Endothelial cell of umbilical vein (primary cell): Measurements from ENCODE around the gene LCTL. TPM values are rescaled to one million over a fixed set of nuclear protein-coding genes. Genes with fewer than 3 reads are reported as not detected.

Experiments
- BruUV-seq: library from RNA; stranded (reverse); fragments of 400-500 nt; replicated peaks from 2 replicates; lab custom pipeline; 2021; lab: Mats Ljungman, UMichigan
- CTCF ChIA-PET: fragments of 300-600, 350-600 bp; sonication (Branson Sonifier 250); formaldehyde crosslinking; loops from one replicate; lab custom pipeline; 2021; ENCODE audit warnings: antibody characterized with exemption, inconsistent platforms; lab: Charles Lee
- POLR2A ChIA-PET: fragments of 300-600, 350-600 bp; sonication (Branson Sonifier 250); formaldehyde crosslinking; loops from one replicate; lab custom pipeline; 2021; ENCODE audit warnings: antibody characterized with exemption, inconsistent platforms; lab: Charles Lee
- DNase-seq: peaks from one replicate; pipeline ENCODE4 v3.0.0-alpha.2; 2011; ENCODE audit warnings: low read depth, low spot score
- FAIRE-seq: peaks from 2 replicates; lab custom pipeline; 2011; peaks lifted over from hg19 to GRCh38; lab: Jason Lieb, UNC
- H2AFZ ChIP-seq: 2 replicates; pipeline ENCODE4 v1.6.0; 2012; ENCODE audit warnings: low read depth, low read length, control low read depth, inconsistent platforms
- H3K27ac ChIP-seq: 2 replicates; pipeline ENCODE4 v1.5.1; 2011; ENCODE audit warnings: low read depth, mild to moderate bottlenecking, control low read depth, low read length, moderate library complexity; ENCODE audit not compliant: insufficient read depth
- H3K27me3 ChIP-seq, 2 experiments: 2 replicates each; pipeline versions ENCODE4 v1.6.0 to v1.6.1; 2011; ENCODE audit warnings: low read length in 2 of 2, mixed read lengths in 1 of 2; ENCODE audit not compliant: control insufficient read depth in 2 of 2, insufficient read depth in 2 of 2
- H3K36me3 ChIP-seq, 2 experiments: 2 replicates in 1 of 2; 3 replicates in 1 of 2; pipeline ENCODE4 v1.5.1; 2011; ENCODE audit warnings: low read length in 2 of 2, mild to moderate bottlenecking in 1 of 2, moderate library complexity in 1 of 2; ENCODE audit not compliant: control insufficient read depth in 2 of 2, insufficient read depth in 2 of 2; ENCODE audit errors: extremely low read depth in 1 of 2
- H3K4me1 ChIP-seq: 3 replicates; pipeline ENCODE4 v1.5.1; 2011; ENCODE audit warnings: mild to moderate bottlenecking, low read length; ENCODE audit not compliant: control insufficient read depth, insufficient read depth; ENCODE audit errors: extremely low read depth
- H3K4me2 ChIP-seq: 2 replicates; pipeline ENCODE4 v1.6.1; 2011; ENCODE audit warnings: low read length, control low read depth, mixed read lengths; ENCODE audit not compliant: insufficient read depth
- H3K4me3 ChIP-seq, 3 experiments: fragments of 200-600 bp in 1 of 3; sonication (generic), shearing (Covaris generic) in 1 of 3; replicated peaks in 1 of 3; 2 replicates each; pipeline ENCODE4 v1.5.1; 2011 to 2016; ENCODE audit warnings: control low read depth in 3 of 3, low read length in 3 of 3, mild to moderate bottlenecking in 2 of 3, inconsistent platforms in 1 of 3, low read depth in 1 of 3, moderate library complexity in 1 of 3; ENCODE audit not compliant: insufficient read depth in 1 of 3
- H3K79me2 ChIP-seq: 2 replicates; pipeline ENCODE4 v1.6.0; 2012; ENCODE audit warnings: low read length, inconsistent platforms; ENCODE audit not compliant: control insufficient read depth, insufficient read depth
- H3K9ac ChIP-seq: replicated peaks from 2 replicates; pipeline ENCODE3; 2011; ENCODE audit warnings: low read length, control low read depth; ENCODE audit not compliant: insufficient read depth; ENCODE audit errors: extremely low read depth
- H3K9me1 ChIP-seq: replicated peaks from 3 replicates; pipeline ENCODE4 v1.6.0; 2011; ENCODE audit warnings: mild to moderate bottlenecking, low read length; ENCODE audit not compliant: control insufficient read depth, insufficient read depth; ENCODE audit errors: extremely low read depth
- H3K9me3 ChIP-seq: replicated peaks from 2 replicates; pipeline ENCODE4 v1.5.1; 2012; ENCODE audit warnings: low read length, inconsistent platforms; ENCODE audit not compliant: control insufficient read depth, insufficient read depth
- H4K20me1 ChIP-seq: replicated peaks from 2 replicates; pipeline ENCODE3; 2011; ENCODE audit warnings: mild to moderate bottlenecking, low read length; ENCODE audit not compliant: control insufficient read depth, insufficient read depth; ENCODE audit errors: extremely low read depth
- CTCF ChIP-seq, 2 donors: IDR thresholded peaks; 1 replicate in 1 of 2; 2 replicates in 1 of 2; pipeline ENCODE4 v1.5.1; 2011; ENCODE audit warnings: low read length in 2 of 2, mild to moderate bottlenecking in 2 of 2, moderate library complexity in 2 of 2, control low read depth in 1 of 2, inconsistent platforms in 1 of 2, low read depth in 1 of 2; ENCODE audit not compliant: insufficient read depth in 1 of 2; ENCODE audit errors: extremely low read depth in 1 of 2
- EZH2 ChIP-seq: IDR thresholded peaks from 2 replicates; pipeline ENCODE4 v1.6.1; 2012; ENCODE audit warnings: borderline replicate concordance, low read depth, mild to moderate bottlenecking, moderate library complexity, low read length, inconsistent platforms; ENCODE audit not compliant: severe bottlenecking
- FOS ChIP-seq: IDR thresholded peaks from 2 replicates; pipeline ENCODE4 v1.6.1; 2011; ENCODE audit warnings: mild to moderate bottlenecking, low read length, moderate library complexity, borderline replicate concordance; ENCODE audit not compliant: insufficient read depth
- JUN ChIP-seq: IDR thresholded peaks from 2 replicates; pipeline ENCODE4 v1.6.1; 2011; ENCODE audit warnings: borderline replicate concordance, low read depth; ENCODE audit not compliant: insufficient read length, insufficient read depth
- MAX ChIP-seq: IDR thresholded peaks from 2 replicates; pipeline ENCODE4 v1.6.1; 2011; ENCODE audit not compliant: insufficient read depth, insufficient read length
- MYC ChIP-seq: IDR thresholded peaks from one replicate; pipeline ENCODE4 v1.6.1; 2011; ENCODE audit warnings: mild to moderate bottlenecking, low read depth, low read length
- POLR2A ChIP-seq: IDR thresholded peaks from 2 replicates; pipeline ENCODE4 v1.6.1; 2012; ENCODE audit warnings: low read depth, mild to moderate bottlenecking, control low read depth, low read length
- POLR2AphosphoS5 ChIP-seq: IDR thresholded peaks from 2 replicates; pipeline ENCODE4 v1.6.1; 2012; ENCODE audit warnings: low read depth, mild to moderate bottlenecking, control low read depth, low read length, moderate library complexity; ENCODE audit not compliant: insufficient read depth
- dilution Hi-C: fragments of 300-500 bp; cut with MboI; formaldehyde crosslinking; loops from one replicate; pipeline ENCODE4 v1.15.0; 2019; ENCODE audit warnings: low sequenced_read_pairs; ENCODE audit not compliant: extremely low pct_ligation_motif_present
- intact Hi-C: fragments of 100-400 bp; cut with micrococcal nuclease; formaldehyde crosslinking; loops from one replicate; pipeline ENCODE4 v1.10.0; 2022
- polyA plus RNA-seq, 4 experiments: library from polyadenylated mRNA; depleted of rRNA in 3 of 4; stranded (reverse) in 3 of 4; unstranded in 1 of 4; fragments of >200 nt; gene quantifications; 2 replicates each; pipeline versions ENCODE4 v1.2.1 to v1.2.3, GENCODE V29; 2011 to 2012; ENCODE audit warnings: missing spikeins in 1 of 4
- total RNA-seq: library from RNA; stranded (reverse); gene quantifications from 2 replicates; pipeline ENCODE4 v1.2.3, GENCODE V29; 2021

Gene LCTL
- total and polyA plus RNA-seq, 2 donors (not counting 3 experiments of a cell fraction or from before 2014, with no cell fraction given): 0.04 TPM; not detected in 1

DNA sequence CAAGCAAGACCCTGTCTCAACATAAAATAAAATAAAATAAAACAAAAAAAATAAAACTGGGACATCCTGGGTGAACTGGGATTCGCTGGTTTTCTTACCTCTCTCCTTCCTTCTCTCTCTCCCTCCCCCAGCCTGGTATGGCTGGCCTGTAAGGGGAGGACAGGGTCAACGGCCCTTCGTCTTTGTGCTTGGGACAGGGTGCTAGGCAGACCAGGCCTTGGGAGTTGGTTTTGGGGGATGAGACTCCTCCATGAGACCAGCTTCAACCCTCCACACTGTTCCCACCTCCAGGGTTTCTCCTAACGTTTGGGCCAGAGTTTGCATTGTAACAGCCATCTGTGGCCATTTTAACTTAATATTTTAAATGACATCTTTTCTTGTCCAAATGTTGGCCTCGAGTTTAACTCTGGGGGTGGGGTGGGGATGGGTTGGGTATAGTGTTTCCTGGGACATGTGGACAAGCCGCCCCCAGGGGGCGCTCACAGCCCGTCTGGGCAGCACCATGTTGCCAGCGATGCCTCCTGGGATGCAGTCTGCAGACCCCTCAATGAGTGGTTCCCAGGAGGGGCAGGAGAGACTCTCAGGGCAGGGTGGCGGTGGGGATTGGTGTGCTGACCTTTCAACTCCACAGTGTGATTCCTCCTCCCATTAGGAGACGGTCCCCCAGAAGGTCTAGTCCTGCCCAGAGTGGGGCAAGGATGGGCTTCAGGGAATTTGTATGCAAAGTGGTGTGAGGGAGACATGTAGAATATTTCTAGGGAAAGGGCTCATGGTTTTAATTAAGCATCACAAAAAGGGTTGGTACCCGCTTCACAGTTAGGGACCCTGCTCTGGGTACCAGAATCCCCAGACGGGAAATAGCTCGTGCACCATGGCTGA, 37.7 kb upstream of the LCTL start:
- no peak overlapping the region for H3K27ac ChIP-seq
- no peak for TF ChIP-seq POLR2AphosphoS5
- peak; percentile 75 to 93 for TF ChIP-seq CTCF (IDR thresholded peaks at IDR 0.05; ENCODE audit: extremely low read depth in 1 of 2, insufficient read depth in 1 of 2, low read depth in 1 of 2, low read length in 2 of 2)
- intact Hi-C loops: loop anchor here (1.0 kb wide), 5 partner anchors 14 to 260 kb away; no protein-coding TSS in a partner anchor
- no peaks in the 10 kb centered on the region for H3K9me3 ChIP-seq
- H3K79me2 ChIP-seq: no peaks in the 10 kb centered on the region
- no peaks in the 10 kb centered on the region for H3K4me1 ChIP-seq
- H4K20me1 ChIP-seq: no peaks in the 10 kb centered on the region
- no peak overlapping the region for H3K4me3 ChIP-seq
- no peak overlapping the region for H3K9ac ChIP-seq
- H3K36me3 ChIP-seq: no peaks in the 10 kb centered on the region
- peak; percentile 65 for DNase-seq
- peak; percentile 72 for FAIRE-seq
- H3K9me1 ChIP-seq: no peaks in the 10 kb centered on the region
- ChIA-PET POLR2A (no interaction called here), CTCF (interaction anchor here (0.5 to 11.3 kb wide), 42 partner anchors 10 to 700 kb away, joined by 3 to 152 read pairs (median 5); partner anchors contain the start of gene SMAD6)
- peak overlapping the region; percentile 37 for H2AFZ ChIP-seq
- dilution Hi-C loops: no loop called here
- H3K27me3 ChIP-seq: no peaks in the 10 kb centered on the region
- BruUV-seq: no TSS peak
- no peak overlapping the region for H3K4me2 ChIP-seq

DNA sequence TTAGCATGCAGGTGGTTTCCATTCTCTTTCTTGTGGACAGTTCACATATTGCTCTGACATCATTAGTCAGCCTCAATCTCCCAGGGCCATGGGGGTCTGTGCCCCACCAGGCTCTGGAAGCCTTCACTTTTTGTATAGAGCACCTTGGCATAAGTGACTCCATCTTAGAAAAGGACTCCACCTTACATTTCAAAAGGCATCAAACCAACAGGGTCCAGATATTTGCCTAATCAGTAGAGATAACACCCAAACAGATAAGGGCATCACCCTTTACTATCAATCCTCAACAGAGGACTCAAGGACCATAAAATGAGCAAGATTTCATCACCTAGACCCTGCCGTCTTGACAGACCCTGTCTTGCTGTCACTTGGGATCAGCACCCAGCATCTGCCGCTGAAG, 35.7 kb upstream of the LCTL start:
- dilution Hi-C loops (no loop called here), intact Hi-C loops (no loop called here)
- no peak overlapping the region for H3K4me2 ChIP-seq
- no peaks in the 10 kb centered on the region for H3K4me1 ChIP-seq
- no peaks in the 10 kb centered on the region for H3K9me1 ChIP-seq
- no peak overlapping the region for H3K27ac ChIP-seq
- no peaks in the 10 kb centered on the region for H4K20me1 ChIP-seq
- H3K9ac ChIP-seq: no peak overlapping the region
- DNase-seq (no peak), FAIRE-seq (no peak)
- POLR2A ChIA-PET: no interaction called here
- TF ChIP-seq MYC: no peak
- no peak for TF ChIP-seq EZH2
- TF ChIP-seq POLR2AphosphoS5: no peak
- TF ChIP-seq JUN: no peak
- no peak for TF ChIP-seq POLR2A
- no peak for TF ChIP-seq FOS
- TF ChIP-seq MAX: no peak
- no peak for TF ChIP-seq CTCF (IDR thresholded peaks at IDR 0.05; ENCODE audit: extremely low read depth in 1 of 2, insufficient read depth in 1 of 2, low read depth in 1 of 2, low read length in 2 of 2)
- no peaks in the 10 kb centered on the region for H3K79me2 ChIP-seq
- CTCF ChIA-PET: interaction anchor here (4.9 to 11.3 kb wide), 2 partner anchors 97 to 249 kb away, joined by 60 to 152 read pairs; no protein-coding TSS in a partner anchor
- H2AFZ ChIP-seq: no peak overlapping the region
- no peaks in the 10 kb centered on the region for H3K36me3 ChIP-seq
- no TSS peak for BruUV-seq
- no peaks in the 10 kb centered on the region for H3K27me3 ChIP-seq
- no peaks in the 10 kb centered on the region for H3K9me3 ChIP-seq
- no peak overlapping the region for H3K4me3 ChIP-seq
